ENCODE results near the gene CACNA1D.

The CACNA1D gene

DNA sequence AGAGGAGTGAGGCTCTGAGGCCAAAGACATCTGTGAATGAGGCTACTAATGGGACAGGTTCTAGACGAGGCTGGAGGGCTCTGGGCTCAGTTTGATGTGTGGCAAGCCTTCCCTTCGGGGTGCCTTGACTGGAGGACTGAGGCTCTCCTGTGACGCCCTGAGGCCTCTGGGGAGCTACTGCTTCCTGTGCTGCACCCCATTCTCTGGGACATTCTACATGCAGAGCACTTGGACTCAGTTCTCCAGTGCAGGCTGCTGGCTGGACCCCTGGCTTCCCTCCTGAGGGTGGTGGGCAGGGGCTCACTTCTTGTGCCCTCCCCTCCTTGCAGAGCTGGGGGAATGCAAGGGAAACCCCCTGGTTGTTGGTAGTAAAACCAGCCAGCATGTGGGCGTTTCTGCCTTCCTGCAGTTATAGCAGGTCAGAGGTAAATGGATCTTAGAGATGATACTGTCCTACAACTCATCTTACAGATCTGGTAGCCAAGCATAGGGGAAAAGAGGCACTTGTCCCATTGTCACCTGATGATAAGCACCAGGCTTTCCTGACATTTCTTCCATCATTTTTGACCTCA lies 218.5 kb downstream of the CACNA1D start:
- no peak overlapping the region for H3K4me3 ChIP-seq (ENCODE audit: low read depth, low read length)
- TF ChIP-seq, protein P1, sequence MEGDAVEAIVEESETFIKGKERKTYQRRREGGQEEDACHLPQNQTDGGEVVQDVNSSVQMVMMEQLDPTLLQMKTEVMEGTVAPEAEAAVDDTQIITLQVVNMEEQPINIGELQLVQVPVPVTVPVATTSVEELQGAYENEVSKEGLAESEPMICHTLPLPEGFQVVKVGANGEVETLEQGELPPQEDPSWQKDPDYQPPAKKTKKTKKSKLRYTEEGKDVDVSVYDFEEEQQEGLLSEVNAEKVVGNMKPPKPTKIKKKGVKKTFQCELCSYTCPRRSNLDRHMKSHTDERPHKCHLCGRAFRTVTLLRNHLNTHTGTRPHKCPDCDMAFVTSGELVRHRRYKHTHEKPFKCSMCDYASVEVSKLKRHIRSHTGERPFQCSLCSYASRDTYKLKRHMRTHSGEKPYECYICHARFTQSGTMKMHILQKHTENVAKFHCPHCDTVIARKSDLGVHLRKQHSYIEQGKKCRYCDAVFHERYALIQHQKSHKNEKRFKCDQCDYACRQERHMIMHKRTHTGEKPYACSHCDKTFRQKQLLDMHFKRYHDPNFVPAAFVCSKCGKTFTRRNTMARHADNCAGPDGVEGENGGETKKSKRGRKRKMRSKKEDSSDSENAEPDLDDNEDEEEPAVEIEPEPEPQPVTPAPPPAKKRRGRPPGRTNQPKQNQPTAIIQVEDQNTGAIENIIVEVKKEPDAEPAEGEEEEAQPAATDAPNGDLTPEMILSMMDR (IDR thresholded peaks at IDR 0.05; ENCODE audit: insufficient read depth, low read length, missing control alignments), result no peak
- no peak for DNase-seq (ENCODE audit: low read depth, low spot score)
- CTCF ChIA-PET, result interaction anchor here (1.1 to 6.9 kb wide), 2 partner anchors 16 to 415 kb away, joined by 3 to 46 read pairs; no protein-coding TSS in a partner anchor
- POLR2A ChIA-PET, result no interaction called here

DNA sequence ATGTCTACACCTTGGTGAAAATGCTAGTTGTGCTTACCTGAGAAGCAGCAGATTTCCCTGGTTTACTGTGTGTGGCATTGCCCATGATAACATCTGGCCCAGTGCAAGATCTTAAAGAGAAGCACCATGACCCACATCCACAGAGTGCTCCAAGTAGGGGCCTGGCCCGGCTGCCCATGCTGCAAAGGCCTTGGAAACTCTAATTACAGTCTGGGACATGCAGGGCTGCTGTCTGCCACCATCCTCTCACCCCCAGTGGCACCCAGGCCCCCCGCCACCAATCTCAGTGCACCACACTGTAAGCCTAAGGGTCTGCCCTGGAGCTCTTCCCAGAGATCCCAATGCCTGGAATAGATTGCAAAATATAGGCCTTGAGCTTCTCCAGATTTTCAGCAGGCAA lies 219.2 kb downstream of the CACNA1D start:
- DNase-seq (ENCODE audit: low read depth, low spot score), result no peak
- H3K4me3 ChIP-seq (ENCODE audit: low read depth, low read length), result no peak overlapping the region
- TF ChIP-seq, protein P1 (IDR thresholded peaks at IDR 0.05; ENCODE audit: insufficient read depth, low read length, missing control alignments), result no peak
- CTCF ChIA-PET, result interaction anchor here (1.1 kb wide), 2 partner anchors 17 to 414 kb away, joined by 3 to 5 read pairs; no protein-coding TSS in a partner anchor
- POLR2A ChIA-PET, result no interaction called here

DNA sequence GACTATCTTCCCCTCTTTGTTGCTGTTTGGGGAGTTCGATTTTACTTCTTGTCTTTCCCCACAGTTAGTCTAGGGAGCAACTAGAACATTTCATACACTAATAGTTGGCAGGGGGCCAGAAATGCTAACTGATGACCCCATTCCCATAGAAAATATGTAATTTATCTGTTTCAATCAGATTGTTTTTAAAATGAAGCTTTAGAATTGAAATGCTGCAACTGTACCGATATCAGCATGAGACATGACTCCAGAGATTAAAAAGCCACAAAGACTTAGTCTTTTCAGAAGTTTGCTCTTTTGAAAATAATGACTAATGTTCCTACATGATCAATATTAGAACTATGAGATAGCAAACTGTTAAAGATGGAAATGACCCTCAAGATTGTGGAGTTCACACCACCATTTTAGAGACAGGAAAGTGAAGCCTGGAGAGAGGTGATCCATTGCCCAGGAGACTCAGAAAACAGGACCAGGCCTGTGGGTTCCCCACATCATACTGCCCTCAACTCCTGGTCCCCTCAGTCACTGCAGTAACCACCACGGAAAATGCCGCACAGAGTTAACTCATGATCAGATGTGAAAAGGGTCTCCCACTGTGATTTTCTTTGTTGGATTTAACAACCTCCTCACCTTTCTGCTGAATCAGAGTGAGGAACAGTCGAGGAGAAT lies 221.5 kb downstream of the CACNA1D start:
- ChIA-PET CTCF (interaction anchor here (1.4 kb wide), 1 partner anchor 416 kb away, joined by 4 read pairs; no protein-coding TSS in a partner anchor), POLR2A (no interaction called here)
- TF ChIP-seq, protein P1 (IDR thresholded peaks at IDR 0.05; ENCODE audit: insufficient read depth, low read length, missing control alignments), result no peak
- no peak for DNase-seq (ENCODE audit: low read depth, low spot score)
- no peak overlapping the region for H3K4me3 ChIP-seq (ENCODE audit: low read depth, low read length)

DNA sequence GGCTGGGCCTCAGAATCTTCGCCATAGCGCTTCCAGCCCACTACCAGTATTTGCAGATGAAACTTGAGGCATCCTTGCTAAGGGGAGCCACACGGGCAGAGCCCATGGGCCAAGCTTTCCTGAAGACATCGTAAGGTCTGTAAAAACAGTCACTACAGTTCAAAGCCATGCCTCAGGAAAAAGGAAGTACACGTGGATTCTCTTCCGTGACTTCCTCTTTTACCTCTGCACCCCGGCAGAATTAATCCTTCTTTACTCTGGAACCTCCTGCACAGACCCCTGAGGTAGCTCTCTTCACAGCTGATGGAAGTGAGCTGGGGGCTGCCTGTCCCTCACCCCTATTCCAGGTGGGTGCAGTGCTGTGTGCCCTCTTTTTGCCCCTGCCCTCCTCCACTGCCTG lies 222.6 kb downstream of the CACNA1D start:
- TF ChIP-seq, protein P1 (IDR thresholded peaks at IDR 0.05; ENCODE audit: insufficient read depth, low read length, missing control alignments), result no peak
- POLR2A ChIA-PET, result no interaction called here
- no peak for DNase-seq (ENCODE audit: low read depth, low spot score)
- CTCF ChIA-PET, result no interaction called here
- H3K4me3 ChIP-seq (ENCODE audit: low read depth, low read length), result no peak overlapping the region

- ChIA-PET CTCF (interaction anchor here (3.4 kb wide), 1 partner anchor 8 kb away, joined by 15 read pairs; no protein-coding TSS in a partner anchor), POLR2A (no interaction called here)
- TF ChIP-seq, protein P1 (IDR thresholded peaks at IDR 0.05; ENCODE audit: insufficient read depth, low read length, missing control alignments), result no peak
- H3K4me3 ChIP-seq (ENCODE audit: low read depth, low read length), result no peak overlapping the region
- DNase-seq (ENCODE audit: low read depth, low spot score), result no peak
Measured at GRCh38 chr3:53718462-53718861, 224.1 kb downstream of the CACNA1D start.

DNA sequence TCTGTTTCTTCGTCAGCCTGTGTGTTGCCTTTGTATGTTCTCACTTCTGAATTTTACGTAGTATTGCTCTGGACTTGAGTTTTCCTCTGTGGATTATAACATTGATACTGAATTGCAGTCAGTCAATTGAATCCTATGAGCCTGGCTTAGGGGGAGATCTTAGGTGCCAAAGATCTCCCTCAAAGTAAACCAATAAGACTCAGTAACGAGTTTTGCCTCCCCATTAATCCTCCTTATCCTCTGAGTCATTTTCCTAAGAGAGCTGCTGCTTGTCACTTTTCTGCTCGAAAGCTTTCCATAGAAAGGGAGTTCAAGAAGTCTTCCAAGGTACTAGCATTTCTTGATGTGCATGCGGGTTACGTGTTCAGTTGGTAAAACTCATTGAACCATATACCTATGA lies 225.4 kb downstream of the CACNA1D start:
- POLR2A ChIA-PET, result no interaction called here
- no peak for DNase-seq (ENCODE audit: low read depth, low spot score)
- CTCF ChIA-PET, result interaction anchor here (2.0 to 3.4 kb wide), 2 partner anchors 9 to 12 kb away, joined by 11 to 15 read pairs; no protein-coding TSS in a partner anchor
- TF ChIP-seq, protein P1 (IDR thresholded peaks at IDR 0.05; ENCODE audit: insufficient read depth, low read length, missing control alignments), result no peak
- H3K4me3 ChIP-seq (ENCODE audit: low read depth, low read length), result no peak overlapping the region
